ENCODE data around the gene ZNF385A. TPM values are rescaled to one million over a fixed set of nuclear protein-coding genes. Genes with fewer than 3 reads are reported as not detected.
"Not testable (repeated sequence)": the region's sequence is repeated elsewhere in the genome, so short reads cannot be mapped to it uniquely, and the experiment has no call there.

ZNF385A gene
- total RNA-seq, 1 experiment from 2014 or later: 0.10 TPM

DNA sequence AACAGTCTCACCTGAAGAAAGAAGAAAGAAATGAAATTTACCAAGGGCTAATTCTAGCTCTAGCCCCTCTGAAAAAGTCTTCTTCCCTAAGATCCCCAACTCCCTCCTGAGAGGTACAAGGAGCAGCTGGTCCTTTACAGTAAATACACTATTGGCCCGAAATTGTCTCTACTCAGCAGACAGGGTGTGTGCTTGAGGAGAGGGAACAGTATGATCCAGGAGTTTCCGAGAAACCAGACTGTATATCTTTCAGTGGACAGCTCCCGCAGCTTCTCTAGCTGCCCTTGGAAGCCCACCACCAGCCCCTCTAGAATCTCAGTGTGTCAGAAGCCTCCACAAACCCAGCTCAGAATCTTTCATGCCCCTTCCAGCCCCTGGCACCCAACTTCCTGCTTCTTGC lies 28.3 kb downstream of the ZNF385A start:
- DNase-seq (ENCODE audit: low spot score): no peak

DNA sequence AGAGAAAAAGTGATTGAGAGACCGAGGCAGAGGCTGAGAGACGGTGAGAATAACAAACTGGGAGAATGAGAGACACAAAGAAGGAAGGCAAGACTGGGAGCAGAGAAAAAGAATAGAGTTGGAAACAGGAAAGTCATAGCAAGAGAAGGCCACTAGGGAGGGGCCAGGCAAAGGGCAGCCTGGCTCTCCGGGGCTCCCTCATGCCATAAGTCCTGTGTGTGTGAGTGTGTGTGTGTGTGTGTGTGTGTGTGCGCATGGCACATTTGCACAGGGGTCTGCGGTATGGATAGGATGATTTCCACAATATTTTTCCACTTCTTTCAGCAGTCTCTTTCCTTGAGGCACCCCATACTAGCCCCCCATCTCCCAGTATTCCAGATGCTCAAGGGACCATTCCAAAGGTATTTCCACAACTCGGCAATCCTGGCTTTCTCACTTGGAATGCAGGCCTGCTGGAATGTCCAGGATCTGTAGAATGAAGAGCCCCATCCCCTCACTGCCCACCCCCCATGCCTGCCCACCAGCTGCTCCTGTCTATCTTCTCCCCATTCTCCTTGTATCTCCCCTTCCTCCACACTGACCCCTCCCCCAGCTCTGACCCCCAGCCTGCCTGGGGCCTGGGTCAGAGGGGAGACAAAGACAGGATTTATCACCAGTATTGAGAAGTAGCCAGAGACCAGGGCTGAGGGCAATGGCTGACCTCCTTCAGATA lies 29.3 kb downstream of the ZNF385A start:
- no peak for DNase-seq (ENCODE audit: low spot score)

GRCh38 chr12:54354271-54354670 lies 30.3 kb downstream of the ZNF385A start:
- not testable (repeated sequence) for DNase-seq (ENCODE audit: low spot score)

- DNase-seq (ENCODE audit: low spot score): no peak
Observed at GRCh38 chr12:54352891-54353874, 31.4 kb downstream of the ZNF385A start.

- no peak for DNase-seq (ENCODE audit: low spot score)
Observed at GRCh38 chr12:54352022-54352531, 32.5 kb downstream of the ZNF385A start.

GRCh38 chr12:54351341-54351740 lies 33.2 kb downstream of the ZNF385A start:
- no peak for DNase-seq (ENCODE audit: low spot score)

GRCh38 chr12:54350743-54351142 lies 33.8 kb downstream of the ZNF385A start:
- no peak for DNase-seq (ENCODE audit: low spot score)

- DNase-seq (ENCODE audit: low spot score): no peak
Observed at GRCh38 chr12:54349679-54350078, 34.9 kb downstream of the ZNF385A start.

DNA sequence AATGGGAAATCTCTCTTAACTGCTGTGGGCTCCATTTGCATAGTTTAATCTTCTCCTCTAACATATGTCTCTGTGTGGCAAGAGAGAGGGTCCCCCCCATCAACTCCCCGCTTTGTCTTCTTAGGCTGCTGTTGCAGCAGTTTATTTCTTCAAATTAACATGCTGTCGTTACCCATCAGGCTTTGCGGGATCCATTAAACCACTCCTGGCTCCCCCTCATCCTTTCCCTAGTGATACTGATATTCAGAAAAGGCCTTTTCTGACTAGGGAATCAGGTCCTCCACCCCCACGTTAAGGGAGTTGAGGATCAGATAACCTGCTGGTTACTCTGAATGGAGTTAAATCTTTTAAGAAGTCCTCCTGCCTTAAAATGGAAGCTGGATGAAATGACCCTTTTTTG lies 35.5 kb downstream of the ZNF385A start:
- no peak for DNase-seq (ENCODE audit: low spot score)

- no peak for DNase-seq (ENCODE audit: low spot score)
Observed at GRCh38 chr12:54341378-54342300, 42.9 kb downstream of the ZNF385A start.

DNA sequence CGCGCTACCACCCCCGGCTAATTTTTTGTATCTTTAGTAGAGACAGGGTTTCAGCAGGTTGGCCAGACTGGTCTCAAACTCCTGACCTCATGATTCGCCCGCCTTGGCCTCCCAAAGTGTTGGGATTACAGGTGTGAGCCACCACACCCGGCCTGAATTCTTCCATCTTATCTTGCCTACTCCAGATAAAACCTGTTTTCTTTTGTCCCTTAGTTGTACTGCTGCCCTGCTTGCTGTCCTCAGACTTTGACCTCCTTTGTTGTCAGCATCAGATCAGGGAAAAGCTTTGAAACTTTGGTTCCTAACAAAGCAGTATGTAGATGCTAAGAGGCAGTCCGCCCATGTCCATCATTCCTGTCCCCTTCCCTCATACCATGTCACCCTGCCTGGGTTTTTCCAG lies 43.7 kb downstream of the ZNF385A start:
- DNase-seq (ENCODE audit: low spot score): no peak

GRCh38 chr12:54338698-54339296 lies 45.7 kb downstream of the ZNF385A start:
- DNase-seq (ENCODE audit: low spot score): no peak

- no peak for DNase-seq (ENCODE audit: low spot score)
Observed at GRCh38 chr12:54337854-54338650, 46.5 kb downstream of the ZNF385A start.

DNA sequence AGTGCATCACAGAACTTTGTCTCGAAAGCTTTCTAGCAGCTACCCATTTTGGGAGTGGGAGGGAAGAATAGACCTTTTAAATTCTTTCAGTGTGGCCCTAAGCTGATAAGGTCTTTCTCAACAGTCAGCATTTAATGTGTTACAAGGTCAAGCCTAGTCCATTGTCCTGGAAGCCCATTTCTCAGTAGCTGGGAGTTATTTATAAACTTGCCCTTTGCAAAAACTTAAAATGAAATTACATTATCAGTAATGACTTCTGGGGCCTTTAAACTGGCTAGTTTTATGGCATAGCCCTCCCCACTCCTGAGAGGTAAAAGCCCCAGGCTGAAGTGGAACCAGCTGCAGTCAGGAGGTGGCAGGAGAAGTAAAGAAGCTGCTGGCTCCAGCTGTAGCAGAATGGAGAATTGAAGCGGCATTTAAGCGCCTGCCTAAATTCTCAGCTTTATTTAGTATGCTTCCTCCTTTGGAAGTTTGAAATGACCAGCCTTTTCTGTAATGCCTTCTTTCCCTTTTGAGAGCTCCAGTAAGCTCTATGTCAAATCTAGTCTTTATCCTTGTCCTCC lies 47.2 kb downstream of the ZNF385A start:
- no peak for DNase-seq (ENCODE audit: low spot score)

DNA sequence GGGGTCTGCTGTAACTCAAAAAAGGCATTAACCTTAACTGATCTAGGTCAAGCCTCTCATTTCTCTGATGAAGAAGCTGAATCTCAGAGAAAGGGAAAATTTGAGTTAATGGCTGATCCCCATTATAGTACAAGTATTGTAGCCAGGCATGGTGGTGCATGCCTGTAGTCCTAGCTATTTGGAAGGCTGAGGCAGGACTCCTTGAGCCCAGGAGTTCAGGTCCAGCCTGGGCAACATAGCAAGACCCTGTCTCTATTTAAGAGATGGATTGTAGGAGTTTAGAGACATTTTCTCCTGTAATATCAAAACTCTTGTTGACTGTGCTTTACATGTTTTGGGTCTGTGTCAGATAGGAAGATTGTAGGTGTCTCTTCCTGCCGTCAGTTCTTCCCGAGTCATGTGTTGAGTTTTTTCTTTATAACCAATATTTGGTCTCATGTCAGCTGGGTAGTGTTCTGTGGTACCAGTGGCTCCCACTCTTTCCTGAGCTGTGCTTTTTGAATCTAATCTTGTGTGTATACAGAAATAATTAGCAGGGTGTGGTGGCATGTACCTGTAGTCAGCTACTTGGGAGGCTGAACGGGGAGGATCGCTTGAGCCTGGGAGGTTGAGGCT lies 51.0 kb downstream of the ZNF385A start:
- DNase-seq (ENCODE audit: low spot score): no peak

DNA sequence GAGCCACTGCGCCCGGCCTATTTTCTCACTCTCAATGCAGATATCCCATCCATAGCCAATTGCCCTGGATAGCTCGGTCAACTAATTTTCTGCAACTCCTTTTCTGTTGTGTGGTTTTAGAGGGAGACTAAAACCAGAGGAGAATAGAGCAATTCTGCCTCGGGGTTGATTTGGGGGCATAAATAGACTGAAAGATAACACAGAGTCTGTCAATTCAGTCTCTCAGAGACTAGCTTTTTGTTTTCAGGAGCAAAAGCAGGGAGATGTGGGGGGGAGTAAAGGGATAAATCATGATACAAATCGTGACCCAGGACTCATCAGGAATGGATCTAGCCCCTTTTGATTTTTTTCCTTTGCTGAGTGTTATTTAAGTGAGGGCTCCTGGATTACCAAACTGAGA lies 53.1 kb downstream of the ZNF385A start:
- DNase-seq (ENCODE audit: low spot score): no peak

- no peak for DNase-seq (ENCODE audit: low spot score)
Observed at GRCh38 chr12:54330442-54330841, 54.1 kb downstream of the ZNF385A start.

GRCh38 chr12:54329759-54330158 lies 54.8 kb downstream of the ZNF385A start:
- no peak for DNase-seq (ENCODE audit: low spot score)

DNA sequence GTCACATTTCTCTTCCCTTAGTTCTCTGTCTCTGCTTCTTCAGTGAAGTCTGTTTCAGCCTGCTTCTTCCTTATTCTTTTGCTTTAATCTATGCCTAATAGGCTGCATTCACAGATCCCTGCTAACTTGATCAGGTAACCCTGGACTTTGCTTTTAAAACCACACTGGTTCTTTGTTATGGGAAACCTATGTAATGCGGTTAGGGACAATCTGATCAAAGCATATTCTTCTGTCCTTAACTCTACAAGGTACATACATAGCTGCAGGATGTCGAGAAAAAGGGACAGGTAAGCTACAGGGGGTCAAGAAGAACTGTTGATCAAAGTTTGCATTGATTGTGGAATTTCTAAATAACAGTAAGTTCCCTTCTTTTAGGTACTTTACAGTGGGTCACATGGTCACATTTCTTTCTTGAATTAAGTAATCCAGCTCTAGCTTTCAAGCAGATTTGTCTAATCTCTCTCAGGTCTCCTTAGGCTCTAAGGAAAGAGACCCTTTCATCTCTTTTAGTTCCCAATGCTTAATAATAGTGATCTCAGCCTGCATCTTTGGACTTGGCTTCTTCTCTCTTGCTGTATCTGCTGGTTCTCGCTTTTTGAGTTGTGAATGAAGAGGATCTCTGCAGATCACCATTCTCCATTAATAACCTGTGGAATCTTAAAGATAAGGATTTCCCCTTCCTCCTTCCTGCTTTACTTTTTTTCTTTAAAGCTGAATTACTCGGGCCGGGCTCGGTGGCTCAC lies 55.8 kb downstream of the ZNF385A start:
- DNase-seq (ENCODE audit: low spot score): no peak
